IgD-negative memory B cell (primary cell): Measurements from ENCODE around the gene QPCTL. TPM values are rescaled to one million over a fixed set of nuclear protein-coding genes. Genes with fewer than 3 reads are reported as not detected.

Experiments
- H3K27ac Mint-ChIP-seq, 3 donors: one replicate each; pipeline ENCODE4 v1.8.0; 2020 to 2022; ENCODE audit warnings: mild to moderate bottlenecking in 3 of 3, mixed read lengths in 3 of 3, moderate library complexity in 1 of 3
- H3K27me3 Mint-ChIP-seq: one replicate; pipeline ENCODE4 v1.8.0; 2021; ENCODE audit warnings: mixed read lengths
- H3K36me3 Mint-ChIP-seq: one replicate; pipeline ENCODE4 v1.8.0; 2020; ENCODE audit warnings: mild to moderate bottlenecking, mixed read lengths
- H3K4me1 Mint-ChIP-seq, 3 donors: one replicate each; pipeline ENCODE4 v1.8.0; 2020 to 2022; ENCODE audit warnings: mixed read lengths in 3 of 3, mild to moderate bottlenecking in 1 of 3
- H3K4me3 Mint-ChIP-seq, 4 donors: one replicate each; pipeline ENCODE4 v1.8.0; 2020 to 2022; ENCODE audit warnings: mild to moderate bottlenecking in 4 of 4, mixed read lengths in 4 of 4, moderate library complexity in 3 of 4
- H3K9me3 Mint-ChIP-seq, 3 donors: one replicate each; pipeline ENCODE4 v1.8.0; 2020 to 2021; ENCODE audit warnings: mixed read lengths in 3 of 3, mild to moderate bottlenecking in 1 of 3
- polyA plus RNA-seq: library from polyadenylated mRNA; unstranded; fragments of 300-500 nt; fragmentation: Illumina TruSeq; gene quantifications from one replicate; pipeline ENCODE4 v1.2.3, GENCODE V29; 2021

The QPCTL gene
- polyA plus RNA-seq, 1 donor from 2014 or later = 2.7 TPM

- H3K27ac Mint-ChIP-seq = no peak overlapping the region
- H3K4me3 Mint-ChIP-seq = no peak overlapping the region
- H3K27me3 Mint-ChIP-seq = peaks cover 2% of the 10 kb centered on the region
- H3K36me3 Mint-ChIP-seq = peaks cover 1% of the 10 kb centered on the region
- H3K9me3 Mint-ChIP-seq = no peaks in the 10 kb centered on the region
- H3K4me1 Mint-ChIP-seq = no peaks in the 10 kb centered on the region
Observed at GRCh38 chr19:45753548-45753947, 61.1 kb downstream of the QPCTL start.

Other genes starting within 250 kb of the QPCTL start
- 48.1 TPM for gene FOSB, start 224.7 kb upstream of the QPCTL start, polyA plus RNA-seq
- 0.71 TPM for gene RTN2, start 195.6 kb upstream of the QPCTL start, polyA plus RNA-seq
- 4.0 TPM for gene PPM1N, start 194.2 kb upstream of the QPCTL start, polyA plus RNA-seq
- gene VASP, start 185.2 kb upstream of the QPCTL start, polyA plus RNA-seq = 111 TPM
- 19.9 TPM for gene OPA3, start 107.9 kb upstream of the QPCTL start, polyA plus RNA-seq
- not detected for gene GPR4, start 90.5 kb upstream of the QPCTL start, polyA plus RNA-seq
- 18.5 TPM for gene EML2, start 53.3 kb upstream of the QPCTL start, polyA plus RNA-seq
- gene GIPR, start 24.4 kb upstream of the QPCTL start, polyA plus RNA-seq = not detected
- gene SNRPD2, start 713 bp upstream of the QPCTL start, polyA plus RNA-seq = 841 TPM
- 23.7 TPM for gene FBXO46, start 38.2 kb downstream of the QPCTL start, polyA plus RNA-seq
- gene MEIOSIN, start 40.8 kb downstream of the QPCTL start, polyA plus RNA-seq = not detected
- 0.41 TPM for gene SIX5, start 76.6 kb downstream of the QPCTL start, polyA plus RNA-seq
- 1.6 TPM for gene DMPK, start 89.8 kb downstream of the QPCTL start, polyA plus RNA-seq
- gene DMWD, start 100.2 kb downstream of the QPCTL start, polyA plus RNA-seq = 16.7 TPM
- gene RSPH6A, start 122.6 kb downstream of the QPCTL start, polyA plus RNA-seq = not detected
- gene SYMPK, start 170.5 kb downstream of the QPCTL start, polyA plus RNA-seq = 26.8 TPM
- gene FOXA3, start 171.7 kb downstream of the QPCTL start, polyA plus RNA-seq = not detected
- 10.0 TPM for gene IRF2BP1, start 193.5 kb downstream of the QPCTL start, polyA plus RNA-seq
- 0.70 TPM for gene MYPOP, start 209.9 kb downstream of the QPCTL start, polyA plus RNA-seq
- gene NANOS2, start 222.1 kb downstream of the QPCTL start, polyA plus RNA-seq = not detected